PC-3 (cell line): ENCODE measurements around the gene ZBTB16. TPM values are rescaled to one million over a fixed set of nuclear protein-coding genes. Genes with fewer than 3 reads are reported as not detected.

Experiments used
- ATAC-seq: fragments of 200-7000 bp; cut with Tn5 transposase; 2 replicates; pipeline ENCODE4 v1.9.1; 2020; ENCODE audit warnings: mild to moderate bottlenecking, moderate library complexity
- BruUV-seq: library from RNA; stranded (reverse); fragments of 400-500 nt; replicated peaks from 2 replicates; lab custom pipeline; 2021; lab: Mats Ljungman, UMichigan
- CTCF ChIA-PET: fragments of 300-600 bp; sonication (Branson Sonifier 250); formaldehyde crosslinking; loops from one replicate; lab custom pipeline; 2022; ENCODE audit warnings: antibody characterized with exemption; lab: Charles Lee
- POLR2A ChIA-PET: fragments of 300-600 bp; sonication (Branson Sonifier 250); formaldehyde crosslinking; loops from one replicate; lab custom pipeline; 2022; ENCODE audit warnings: antibody characterized with exemption; ENCODE audit not compliant: unreplicated experiment; lab: Charles Lee
- DNase-seq: peaks from one replicate; pipeline ENCODE4 v3.0.0-alpha.2; 2015
- H2AFZ ChIP-seq: fragments of 300-600 bp; sonication (generic); 2 replicates; pipeline ENCODE4 v1.6.0; 2016; ENCODE audit warnings: antibody characterized with exemption, low read length
- H3F3A ChIP-seq: fragments of 300-600 bp; sonication (generic); one replicate; pipeline ENCODE4 v1.6.0; 2017; ENCODE audit warnings: antibody characterized with exemption, low read length, control low read depth, mild to moderate bottlenecking; ENCODE audit not compliant: unreplicated experiment
- H3K27ac ChIP-seq: fragments of 300-600 bp; sonication (generic); 2 replicates; pipeline ENCODE4 v1.5.1; 2016; ENCODE audit warnings: mild to moderate bottlenecking, low read length
- H3K27me3 ChIP-seq: fragments of 300-600 bp; sonication (generic); 2 replicates; pipeline ENCODE4 v1.6.1; 2016; ENCODE audit warnings: low read length, mixed read lengths
- H3K36me3 ChIP-seq: fragments of 300-600 bp; sonication (generic); 2 replicates; pipeline ENCODE4 v1.6.1; 2016; ENCODE audit warnings: low read depth, mixed run types, low read length, mixed read lengths
- H3K4me1 ChIP-seq: fragments of 300-600 bp; sonication (generic); 2 replicates; pipeline ENCODE4 v1.5.1; 2016; ENCODE audit warnings: low read length; ENCODE audit not compliant: insufficient read depth
- H3K4me2 ChIP-seq: fragments of 300-600 bp; sonication (generic); 2 replicates; pipeline ENCODE4 v1.6.0; 2016; ENCODE audit warnings: low read length
- H3K4me3 ChIP-seq: fragments of 300-600 bp; sonication (generic); 2 replicates; pipeline ENCODE4 v1.5.1; 2016; ENCODE audit warnings: mild to moderate bottlenecking, low read length, mixed read lengths
- H3K79me2 ChIP-seq: fragments of 300-600 bp; sonication (generic); 2 replicates; pipeline ENCODE4 v1.6.1; 2017; ENCODE audit warnings: low read length, mixed read lengths
- H3K9ac ChIP-seq: fragments of 300-600 bp; sonication (generic); 2 replicates; pipeline ENCODE4 v1.6.0; 2016; ENCODE audit warnings: mild to moderate bottlenecking, low read length
- H3K9me2 ChIP-seq: fragments of 300-600 bp; sonication (generic); replicated peaks from 2 replicates; pipeline ENCODE4 v1.6.1; 2016; ENCODE audit warnings: mixed run types, low read length, mixed read lengths
- H3K9me3 ChIP-seq: fragments of 300-600 bp; sonication (generic); 2 replicates; pipeline ENCODE4 v1.6.1; 2016; ENCODE audit warnings: low read length, mixed read lengths
- H4K20me1 ChIP-seq: fragments of 300-600 bp; sonication (generic); 2 replicates; pipeline ENCODE4 v1.6.1; 2016; ENCODE audit warnings: low read length, mixed read lengths
- EZH2 ChIP-seq: fragments of 300-600 bp; sonication (generic); IDR thresholded peaks from one replicate; pipeline ENCODE4 v1.6.1; 2017; ENCODE audit warnings: antibody characterized with exemption, mild to moderate bottlenecking, low read length; ENCODE audit not compliant: unreplicated experiment
- EZH2phosphoT487 ChIP-seq: fragments of 300-600 bp; sonication (generic); IDR thresholded peaks from 2 replicates; pipeline ENCODE4 v1.6.1; 2018; ENCODE audit warnings: mild to moderate bottlenecking, antibody characterized with exemption, low read length, borderline replicate concordance
- intact Hi-C: fragments of 100-400 bp; cut with micrococcal nuclease; formaldehyde crosslinking; loops from 2 replicates; pipeline ENCODE4 v1.9.0; 2023
- total RNA-seq: library from RNA; depleted of rRNA; stranded (reverse); fragments of >200 nt; gene quantifications from 2 replicates; pipeline ENCODE4 v1.2.3, GENCODE V29; 2014
- TF ChIP-seq, protein P1 (sequence below): fragments of 300-600 bp; sonication (generic); conservative IDR thresholded peaks from 2 replicates; pipeline ENCODE4 v1.5.1; 2017; ENCODE audit warnings: antibody characterized with exemption, low read depth, mild to moderate bottlenecking, low read length

ZBTB16 gene
- total RNA-seq, 1 experiment from 2014 or later, result not detected

DNA sequence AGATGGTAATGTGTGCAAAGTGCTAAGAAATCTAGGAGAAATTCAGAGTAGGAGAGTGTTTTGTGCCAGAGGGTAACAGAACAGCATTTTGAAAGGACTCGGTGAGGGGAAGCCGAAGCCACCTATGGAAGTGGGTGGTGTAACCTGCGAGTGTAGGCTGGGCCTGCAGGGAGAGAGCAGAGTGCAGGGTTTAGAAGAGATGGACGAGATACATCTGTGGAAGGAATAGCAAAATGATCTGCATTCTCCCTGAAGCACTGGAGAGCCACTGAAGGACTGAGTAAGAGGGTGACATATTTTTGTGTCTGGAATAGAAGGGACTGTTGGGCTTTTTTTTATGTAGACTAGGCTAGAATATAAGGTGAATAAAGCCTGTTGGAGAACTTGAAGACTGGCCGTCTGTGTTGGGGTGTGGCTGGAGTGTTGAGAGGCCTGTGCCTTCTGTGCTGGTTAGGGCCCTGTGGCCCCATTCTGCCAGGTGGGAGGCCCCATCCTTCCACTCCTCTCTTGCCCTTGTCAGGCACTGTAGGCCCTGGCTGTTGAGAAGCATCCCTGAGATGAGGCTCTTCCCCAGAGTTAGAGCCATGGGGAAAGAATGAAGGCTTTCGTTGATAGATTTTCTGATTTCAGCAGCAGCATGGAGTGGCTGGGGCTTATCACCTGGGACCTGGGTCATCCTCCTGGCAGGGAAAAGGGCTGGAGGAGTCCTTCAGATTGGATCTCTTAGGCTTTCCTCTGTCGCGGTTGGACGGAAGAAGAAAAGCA lies 102.2 kb downstream of the ZBTB16 start:
- Histone ChIP-seq H3K4me2 (no peak overlapping the region), H3K36me3 (no peaks in the 10 kb centered on the region), H4K20me1 (peaks cover 25% of the 10 kb centered on the region), H3K4me1 (peaks cover 42% of the 10 kb centered on the region), H2AFZ (no peak overlapping the region), H3F3A (no peaks in the 10 kb centered on the region), H3K79me2 (no peaks in the 10 kb centered on the region), H3K27me3 (peaks cover 74% of the 10 kb centered on the region), H3K27ac (no peak overlapping the region), H3K9ac (no peak overlapping the region), H3K4me3 (no peak overlapping the region), H3K9me3 (no peaks in the 10 kb centered on the region), H3K9me2 (no peaks in the 10 kb centered on the region)
- ChIA-PET POLR2A (no interaction called here), CTCF (no interaction called here)
- DNase-seq (no peak), ATAC-seq (no peak)
- no peak for TF ChIP-seq EZH2phosphoT487
- no peak for TF ChIP-seq EZH2
- TF ChIP-seq, protein P1, sequence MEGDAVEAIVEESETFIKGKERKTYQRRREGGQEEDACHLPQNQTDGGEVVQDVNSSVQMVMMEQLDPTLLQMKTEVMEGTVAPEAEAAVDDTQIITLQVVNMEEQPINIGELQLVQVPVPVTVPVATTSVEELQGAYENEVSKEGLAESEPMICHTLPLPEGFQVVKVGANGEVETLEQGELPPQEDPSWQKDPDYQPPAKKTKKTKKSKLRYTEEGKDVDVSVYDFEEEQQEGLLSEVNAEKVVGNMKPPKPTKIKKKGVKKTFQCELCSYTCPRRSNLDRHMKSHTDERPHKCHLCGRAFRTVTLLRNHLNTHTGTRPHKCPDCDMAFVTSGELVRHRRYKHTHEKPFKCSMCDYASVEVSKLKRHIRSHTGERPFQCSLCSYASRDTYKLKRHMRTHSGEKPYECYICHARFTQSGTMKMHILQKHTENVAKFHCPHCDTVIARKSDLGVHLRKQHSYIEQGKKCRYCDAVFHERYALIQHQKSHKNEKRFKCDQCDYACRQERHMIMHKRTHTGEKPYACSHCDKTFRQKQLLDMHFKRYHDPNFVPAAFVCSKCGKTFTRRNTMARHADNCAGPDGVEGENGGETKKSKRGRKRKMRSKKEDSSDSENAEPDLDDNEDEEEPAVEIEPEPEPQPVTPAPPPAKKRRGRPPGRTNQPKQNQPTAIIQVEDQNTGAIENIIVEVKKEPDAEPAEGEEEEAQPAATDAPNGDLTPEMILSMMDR, result no peak
- intact Hi-C loops, result loop anchor here (10.0 kb wide), 1 partner anchor 117 kb away; no protein-coding TSS in a partner anchor
- no TSS peak for BruUV-seq

DNA sequence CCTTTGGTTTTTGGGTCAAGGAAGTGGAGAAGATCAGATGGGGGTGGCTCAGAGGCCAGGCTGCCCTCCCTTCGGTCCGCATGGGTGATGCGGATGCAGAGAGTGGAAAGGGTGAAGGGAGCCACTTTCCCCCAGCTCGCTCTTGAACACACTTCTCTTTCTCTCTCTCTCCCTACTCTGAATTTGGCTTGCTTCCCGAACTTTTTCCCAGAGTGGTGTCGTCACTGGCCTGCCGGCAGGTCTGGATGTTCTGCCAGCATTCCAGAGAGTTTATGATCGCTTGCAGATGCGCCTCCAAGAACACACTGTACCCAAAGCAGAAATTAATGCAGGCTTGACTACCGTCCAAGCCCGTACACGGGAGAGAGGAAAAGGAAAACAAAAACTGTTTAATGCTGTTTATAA lies 103.2 kb downstream of the ZBTB16 start:
- intact Hi-C loops, result loop anchor here (10.0 kb wide), 1 partner anchor 118 kb away; no protein-coding TSS in a partner anchor
- no TSS peak for BruUV-seq
- DNase-seq, result peak; percentile 95
- Histone ChIP-seq H3K27me3 (peaks cover 68% of the 10 kb centered on the region), H3K4me1 (peaks cover 50% of the 10 kb centered on the region), H2AFZ (no peak overlapping the region), H3K9ac (no peak overlapping the region), H4K20me1 (peaks cover 25% of the 10 kb centered on the region), H3K36me3 (no peaks in the 10 kb centered on the region), H3K9me3 (no peaks in the 10 kb centered on the region), H3K9me2 (no peaks in the 10 kb centered on the region), H3K79me2 (no peaks in the 10 kb centered on the region), H3K27ac (no peak overlapping the region), H3F3A (no peaks in the 10 kb centered on the region), H3K4me2 (peak overlapping the region; percentile 38), H3K4me3 (no peak overlapping the region)
- POLR2A ChIA-PET, result interaction anchor here (0.6 kb wide), 1 partner anchor 57 kb away, joined by 4 read pairs; no protein-coding TSS in a partner anchor
- TF ChIP-seq EZH2, result no peak
- no peak for TF ChIP-seq EZH2phosphoT487
- TF ChIP-seq, protein P1, result no peak
- CTCF ChIA-PET, result no interaction called here
- peak; percentile 52 for ATAC-seq

DNA sequence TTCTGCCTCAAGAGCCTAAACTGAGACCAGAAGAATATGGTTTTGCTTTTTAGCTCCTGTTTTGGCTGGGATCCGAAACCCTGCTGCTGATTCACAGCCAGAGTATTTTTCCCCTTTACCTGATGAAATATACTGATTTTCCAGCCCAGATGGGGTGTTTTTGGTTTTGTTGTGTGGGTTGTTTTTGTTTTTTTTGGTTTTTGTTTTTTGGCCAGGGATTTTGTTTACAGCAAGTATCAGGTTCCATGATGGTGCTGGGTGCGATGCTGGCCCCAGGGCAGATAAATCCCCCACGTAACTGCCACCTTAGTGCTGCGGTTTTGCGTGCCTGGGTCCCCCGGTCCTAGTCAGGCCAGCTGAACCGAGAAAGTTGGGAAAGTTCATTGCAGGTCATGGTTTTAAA lies 103.7 kb downstream of the ZBTB16 start:
- ATAC-seq (no peak), DNase-seq (peak; percentile 59)
- Histone ChIP-seq H3K9me3 (no peaks in the 10 kb centered on the region), H3K79me2 (no peaks in the 10 kb centered on the region), H4K20me1 (peaks cover 25% of the 10 kb centered on the region), H3K4me1 (peaks cover 50% of the 10 kb centered on the region), H3K4me3 (peak overlapping the region; percentile 30; the same call in 1 of the 2 replicates), H2AFZ (no peak overlapping the region), H3K27ac (no peak overlapping the region), H3K36me3 (no peaks in the 10 kb centered on the region), H3K4me2 (peak overlapping the region; percentile 67), H3K9ac (no peak overlapping the region), H3K9me2 (no peaks in the 10 kb centered on the region), H3F3A (no peaks in the 10 kb centered on the region), H3K27me3 (peaks cover 68% of the 10 kb centered on the region)
- POLR2A ChIA-PET, result no interaction called here
- BruUV-seq, result no TSS peak
- intact Hi-C loops, result loop anchor here (10.0 kb wide), 1 partner anchor 118 kb away; no protein-coding TSS in a partner anchor
- CTCF ChIA-PET, result no interaction called here
- TF ChIP-seq EZH2 (no peak), EZH2phosphoT487 (no peak)
- TF ChIP-seq, protein P1, result no peak
